NCI-H1694 treated with DMSO at 0.1 percent for 48 hours (cell line): ENCODE data around the gene HMCN2.

Experiments used
- DNase-seq: peaks from one replicate; lab custom pipeline; 2025; lab: John Stamatoyannopoulos, UW

Gene HMCN2

DNA sequence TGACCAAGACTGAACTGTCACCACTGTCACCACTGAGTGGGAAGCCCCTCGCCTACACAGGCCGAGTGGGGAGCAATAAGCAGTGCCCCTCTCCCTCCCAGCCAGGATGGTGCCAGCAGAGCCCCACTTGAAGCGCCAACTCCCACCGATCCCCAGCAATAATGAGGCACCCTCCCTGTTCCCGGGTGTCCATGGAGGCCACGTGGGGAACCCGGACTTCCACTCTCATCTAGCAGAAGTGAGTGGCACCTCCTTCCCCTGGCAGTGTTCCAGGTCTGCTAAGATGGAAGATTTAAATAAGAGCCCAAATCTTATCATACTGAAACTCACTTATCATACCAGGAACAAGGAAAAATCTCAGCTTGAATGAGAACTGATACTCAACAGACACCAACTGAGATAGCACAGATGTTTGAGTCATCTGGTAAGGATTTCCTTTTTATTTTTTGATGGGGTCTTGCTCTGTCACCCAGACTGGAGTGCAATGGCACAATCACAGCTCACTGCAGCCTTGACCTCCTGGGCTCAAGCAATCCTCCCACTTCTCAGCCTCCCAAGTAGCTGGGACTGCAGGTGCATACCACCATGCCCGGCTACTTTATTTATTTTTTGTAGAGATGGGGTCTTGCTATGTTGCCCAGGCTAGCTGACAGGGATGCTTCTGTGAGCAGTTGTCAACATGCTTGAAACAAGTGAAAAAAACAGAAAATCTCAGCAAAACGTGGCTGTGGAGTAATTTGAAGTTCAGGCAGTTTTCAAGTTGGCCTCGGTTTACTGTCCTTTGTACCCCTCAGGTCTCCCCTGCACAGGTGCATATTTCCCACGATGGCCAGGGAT is 149.6 kb downstream of the HMCN2 start:
- no peak for DNase-seq

DNA sequence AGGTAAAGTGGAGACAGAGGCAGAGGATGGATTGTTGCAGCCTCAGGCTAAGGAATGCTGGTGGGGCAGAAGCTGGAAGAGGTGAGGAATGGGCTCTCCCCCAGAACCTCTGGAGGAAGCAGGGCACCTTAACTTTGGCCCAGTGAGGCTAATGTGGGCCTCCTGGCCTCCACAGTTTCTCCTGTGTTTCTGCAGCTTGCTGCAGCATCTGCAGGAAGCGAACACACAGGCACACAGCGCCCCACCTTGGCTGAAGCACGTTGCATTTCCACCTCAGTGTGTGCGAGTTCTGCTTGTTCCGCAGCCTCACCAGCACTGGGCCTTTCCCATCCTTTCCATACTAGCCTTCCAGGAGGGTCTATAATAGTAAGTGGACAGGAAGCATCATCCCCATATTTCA is 152.0 kb downstream of the HMCN2 start:
- DNase-seq, result no peak

DNA sequence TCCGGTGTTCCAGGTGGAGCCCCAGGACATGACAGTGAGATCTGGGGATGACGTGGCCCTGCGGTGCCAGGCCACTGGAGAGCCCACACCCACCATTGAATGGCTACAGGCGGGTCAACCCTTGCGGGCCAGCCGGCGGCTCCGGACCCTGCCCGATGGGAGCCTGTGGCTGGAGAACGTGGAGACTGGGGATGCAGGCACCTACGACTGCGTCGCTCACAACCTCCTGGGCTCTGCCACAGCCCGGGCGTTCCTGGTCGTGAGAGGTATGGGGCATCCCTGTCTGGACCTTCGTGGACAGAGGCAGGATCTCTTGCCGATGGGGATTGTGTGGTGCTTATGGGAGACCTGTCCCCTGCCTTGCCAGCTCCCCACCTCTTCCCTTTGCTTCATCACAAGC is 153.2 kb downstream of the HMCN2 start:
- no peak for DNase-seq

DNA sequence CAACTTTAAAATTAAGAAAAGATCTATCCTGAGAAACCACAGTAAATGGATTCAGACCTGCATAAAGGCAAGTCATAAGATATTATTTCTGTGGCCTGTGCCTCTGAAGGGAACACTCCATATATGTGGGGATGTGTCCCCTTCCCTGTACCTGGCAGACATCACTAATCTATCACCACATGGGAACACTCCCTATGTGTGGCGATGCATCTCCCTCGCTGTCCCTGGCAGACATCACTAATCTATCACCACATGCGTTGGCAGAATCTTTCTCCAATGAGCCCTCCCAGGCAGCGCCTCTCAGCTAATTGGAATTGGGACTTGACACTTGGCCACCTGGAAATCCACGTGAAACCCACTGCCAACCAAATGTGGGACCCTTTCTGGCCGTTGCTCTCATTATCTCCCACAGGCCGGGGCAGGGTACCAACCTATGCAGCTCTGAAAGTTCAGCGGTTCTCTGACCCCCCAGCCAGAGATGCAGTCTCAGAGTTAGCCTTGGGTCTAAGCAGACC is 154.0 kb downstream of the HMCN2 start:
- no peak for DNase-seq

DNA sequence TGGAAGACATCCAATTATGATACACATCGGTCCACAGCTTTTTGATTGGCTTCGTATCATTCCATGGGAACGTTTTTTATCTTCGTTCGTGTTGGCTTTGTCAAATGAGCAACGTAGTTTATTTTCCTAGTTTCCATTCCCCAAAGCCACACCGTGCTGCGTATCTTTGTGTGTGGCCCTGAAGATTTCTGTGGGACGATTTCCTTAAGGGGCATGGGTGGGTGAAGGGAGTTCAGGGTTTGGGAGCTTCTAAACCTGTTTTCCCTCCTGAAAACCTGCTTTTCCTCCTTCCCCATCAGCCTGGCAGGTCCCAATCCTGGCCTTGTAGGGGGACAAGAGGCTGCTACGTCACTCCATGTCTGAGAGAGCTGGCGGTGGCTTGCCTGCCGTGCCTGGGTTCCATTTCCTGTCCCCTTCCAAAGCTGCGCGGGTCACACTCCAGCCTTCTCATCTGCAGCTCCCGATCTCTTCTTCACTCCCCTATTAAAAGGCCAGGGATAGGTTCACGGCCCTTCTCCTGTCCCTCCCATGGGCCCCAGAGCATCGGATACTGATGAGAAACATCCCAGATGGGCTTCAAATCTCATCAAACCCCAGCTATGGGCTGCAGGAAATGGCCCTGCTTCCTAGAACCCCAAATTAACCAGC is 155.7 kb downstream of the HMCN2 start:
- DNase-seq, result no peak

DNA sequence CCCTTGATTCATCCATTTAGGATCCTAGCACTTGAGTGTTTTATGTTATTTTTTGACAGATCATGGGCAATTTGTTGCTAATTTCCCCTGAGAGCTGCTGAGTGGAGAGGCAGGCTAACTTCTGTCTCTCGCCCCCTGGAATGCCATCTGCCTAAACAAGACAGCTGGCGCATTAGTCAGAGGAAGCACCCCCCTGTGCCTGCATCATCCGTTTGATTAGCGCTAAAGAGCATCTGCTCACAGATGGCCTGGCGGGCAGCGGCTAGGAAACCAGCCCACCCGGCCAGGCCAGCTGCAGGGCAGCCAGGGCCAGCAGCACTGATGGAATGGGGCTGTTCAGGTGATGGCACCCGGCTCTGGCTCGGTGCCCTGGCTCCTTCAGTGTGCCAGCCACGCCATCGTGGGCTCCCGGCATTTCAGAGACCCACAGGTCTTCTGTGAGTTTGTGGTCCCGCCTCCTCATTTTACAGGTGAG is 156.3 kb downstream of the HMCN2 start:
- peak; percentile 92 for DNase-seq

DNA sequence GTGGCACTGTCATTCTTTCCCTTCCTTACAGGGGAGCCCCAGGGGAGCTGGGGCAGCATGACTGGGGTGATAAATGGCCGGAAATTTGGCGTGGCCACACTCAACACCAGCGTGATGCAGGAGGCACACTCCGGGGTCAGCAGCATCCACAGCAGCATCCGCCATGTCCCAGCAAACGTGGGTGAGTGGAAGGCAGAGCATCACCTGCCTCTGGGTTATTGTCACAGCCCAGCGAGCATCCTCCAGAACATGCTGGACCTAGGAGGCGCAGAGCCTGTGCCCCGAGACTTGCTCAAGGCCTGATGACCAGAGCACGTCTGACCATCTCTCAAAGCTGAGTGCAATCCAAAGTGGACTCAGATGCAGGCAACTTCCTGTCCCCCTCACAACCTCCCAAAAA is 157.0 kb downstream of the HMCN2 start:
- DNase-seq, result no peak

DNA sequence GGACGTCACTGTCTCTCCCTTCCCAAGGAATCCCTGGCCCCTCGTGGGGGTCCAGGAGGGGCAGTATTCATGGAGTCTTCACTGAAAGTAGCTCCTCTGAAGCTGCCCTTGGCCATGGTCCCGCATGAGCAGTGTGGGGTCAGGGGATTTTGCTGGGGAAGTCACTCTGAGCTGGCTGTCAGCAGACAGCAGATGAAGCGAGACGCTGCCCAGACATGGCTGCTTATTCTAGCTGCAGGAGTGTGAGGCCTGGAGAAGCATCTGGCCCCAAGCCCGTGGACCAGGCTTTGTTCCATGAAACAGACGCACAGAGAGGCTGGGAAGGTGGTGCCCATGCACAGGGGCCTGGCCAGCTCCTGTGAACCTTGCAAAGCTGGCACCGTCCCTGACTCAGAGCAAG is 157.7 kb downstream of the HMCN2 start:
- peak; percentile 48 for DNase-seq

DNA sequence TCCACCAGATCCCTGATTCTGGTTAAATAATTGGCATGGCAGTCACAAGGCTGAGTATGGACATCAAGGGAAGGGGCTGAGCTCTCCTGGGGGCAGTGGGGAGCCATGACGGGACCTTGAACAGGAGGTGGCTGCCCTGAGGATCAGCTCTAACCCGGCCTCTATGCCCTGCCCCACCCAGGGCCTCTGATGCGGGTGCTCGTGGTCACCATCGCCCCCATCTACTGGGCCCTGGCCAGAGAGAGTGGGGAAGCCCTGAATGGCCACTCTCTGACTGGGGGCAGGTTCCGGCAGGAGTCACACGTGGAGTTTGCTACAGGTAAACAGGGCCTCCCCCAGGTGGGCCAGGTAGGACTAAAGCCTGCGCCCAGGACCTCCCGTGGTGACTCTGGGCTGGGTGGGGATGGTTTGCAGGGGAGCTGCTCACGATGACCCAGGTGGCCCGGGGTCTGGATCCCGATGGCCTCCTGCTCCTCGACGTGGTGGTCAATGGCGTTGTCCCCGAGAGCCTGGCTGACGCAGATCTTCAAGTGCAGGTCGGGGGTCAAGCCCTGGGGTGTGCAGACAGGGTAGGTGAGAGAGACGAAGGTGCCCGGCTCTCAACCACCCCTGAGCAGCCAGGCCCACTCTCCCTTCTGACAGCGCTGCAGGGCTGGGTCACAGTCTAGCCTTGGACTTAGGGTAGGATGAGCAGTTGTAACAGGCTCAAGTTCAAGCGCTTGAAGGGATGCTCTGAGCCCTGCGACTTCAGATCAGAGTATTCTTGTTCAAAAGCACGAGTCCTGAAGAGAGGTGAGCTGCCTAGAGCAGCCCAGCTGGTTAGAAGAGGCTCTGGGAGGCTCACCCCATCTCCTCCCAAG is 159.3 kb downstream of the HMCN2 start:
- no peak for DNase-seq

DNA sequence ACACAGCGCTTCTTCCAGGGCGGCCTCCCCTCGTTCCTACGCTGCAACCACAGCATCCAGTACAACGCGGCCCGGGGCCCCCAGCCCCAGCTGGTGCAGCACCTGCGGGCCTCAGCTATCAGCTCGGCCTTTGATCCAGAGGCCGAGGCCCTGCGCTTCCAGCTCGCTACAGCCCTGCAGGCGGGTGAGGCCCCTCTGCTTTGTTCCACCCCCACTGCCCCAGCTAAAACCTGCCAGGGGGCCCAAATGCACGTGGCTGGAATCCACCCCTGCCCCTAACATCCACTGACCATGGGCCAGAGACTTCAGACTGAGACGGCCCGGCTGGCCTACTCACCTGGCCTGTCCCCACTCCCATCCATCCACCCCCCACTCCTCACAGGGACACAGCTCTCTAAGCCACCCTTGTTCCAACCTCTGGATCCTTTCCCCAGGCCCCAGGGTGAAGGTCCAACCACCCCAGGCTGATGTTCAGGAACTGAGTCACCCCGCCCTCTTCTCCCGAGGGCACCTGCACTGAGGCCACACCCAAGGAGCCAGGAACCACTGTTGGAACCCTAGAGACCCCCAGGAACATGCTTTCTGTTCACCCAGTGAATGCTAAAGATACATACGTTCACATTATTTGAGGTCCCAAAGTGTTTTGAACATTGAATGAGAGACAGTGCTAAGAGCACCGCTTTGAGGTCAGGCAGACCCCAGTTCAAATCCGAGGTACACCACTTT is 160.3 kb downstream of the HMCN2 start:
- DNase-seq, result no peak

DNA sequence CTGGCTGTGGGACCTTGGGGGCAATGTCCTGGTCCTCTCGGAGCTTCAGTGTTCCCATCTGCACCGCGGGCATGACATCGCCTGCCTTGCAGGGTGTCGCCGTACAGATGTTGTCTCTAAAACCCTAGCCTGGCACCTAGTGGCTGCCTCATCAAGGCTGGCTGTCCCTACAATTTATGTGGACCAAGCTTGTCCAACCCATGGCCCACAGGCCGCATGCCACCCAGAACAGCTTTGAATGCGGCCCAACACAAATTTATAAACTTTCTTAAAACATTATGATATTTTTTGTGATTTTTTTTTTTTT is 160.9 kb downstream of the HMCN2 start:
- DNase-seq, result no peak

DNA sequence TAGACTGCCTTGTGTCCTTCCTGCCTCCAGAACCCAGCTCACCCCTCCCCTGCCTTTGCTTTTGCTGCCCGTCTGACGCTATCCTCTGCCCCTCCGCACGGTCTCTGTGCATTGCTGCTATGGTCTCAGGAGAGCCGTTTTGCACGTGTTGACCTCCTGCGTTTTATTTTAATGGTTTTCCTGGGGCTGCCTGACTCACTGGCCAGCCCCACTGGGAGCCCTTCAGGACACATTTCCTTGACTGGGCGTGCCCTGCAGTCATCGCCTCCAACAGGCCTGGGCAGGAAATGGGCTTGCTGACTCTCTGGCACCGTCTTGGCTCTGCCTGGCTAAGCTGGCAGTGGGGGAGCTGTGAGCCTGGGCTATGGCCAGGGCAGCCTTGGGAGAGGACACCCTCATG is 161.3 kb downstream of the HMCN2 start:
- no peak for DNase-seq

DNA sequence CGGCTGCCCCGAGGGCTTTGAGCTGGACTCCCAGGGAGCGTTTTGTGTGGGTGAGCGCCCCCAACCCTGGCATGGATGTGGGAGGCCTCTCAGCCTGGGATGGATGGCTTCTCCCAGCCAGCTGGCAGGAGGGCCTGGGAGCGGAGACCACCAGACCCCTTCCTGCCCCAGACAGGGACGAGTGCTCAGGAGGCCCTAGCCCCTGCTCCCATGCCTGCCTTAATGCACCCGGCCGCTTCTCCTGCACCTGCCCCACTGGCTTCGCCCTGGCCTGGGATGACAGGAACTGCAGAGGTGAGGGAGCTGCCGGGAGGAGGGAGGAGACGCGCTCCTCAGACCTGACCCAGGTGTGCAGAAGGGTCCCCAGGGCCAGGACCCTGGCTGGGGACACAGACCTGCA is 161.8 kb downstream of the HMCN2 start:
- no peak for DNase-seq

DNA sequence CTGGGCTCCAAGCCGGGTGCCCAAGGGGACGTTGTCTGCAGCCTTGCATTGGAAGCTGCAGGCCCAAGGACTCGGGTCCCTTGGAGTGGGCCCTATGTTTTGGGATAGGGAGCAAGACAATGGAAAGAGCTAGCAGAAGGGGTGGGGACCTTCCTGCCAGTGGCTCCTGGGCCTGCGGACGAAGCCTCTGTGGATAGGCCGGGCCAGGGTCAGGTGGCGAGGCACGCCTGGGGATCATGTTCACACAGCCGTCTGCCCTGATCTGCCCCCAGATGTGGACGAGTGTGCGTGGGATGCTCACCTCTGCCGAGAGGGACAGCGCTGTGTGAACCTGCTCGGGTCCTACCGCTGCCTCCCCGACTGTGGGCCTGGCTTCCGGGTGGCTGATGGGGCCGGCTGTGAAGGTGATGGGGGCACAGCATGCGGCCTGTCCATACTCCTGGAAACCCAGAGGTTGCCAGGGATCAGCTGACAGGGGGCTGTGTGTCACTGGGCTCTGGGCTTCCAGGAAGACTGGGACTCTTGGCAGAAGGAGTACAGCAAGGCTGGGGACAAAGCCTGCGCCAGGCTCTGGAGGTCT is 162.6 kb downstream of the HMCN2 start:
- DNase-seq, result no peak

DNA sequence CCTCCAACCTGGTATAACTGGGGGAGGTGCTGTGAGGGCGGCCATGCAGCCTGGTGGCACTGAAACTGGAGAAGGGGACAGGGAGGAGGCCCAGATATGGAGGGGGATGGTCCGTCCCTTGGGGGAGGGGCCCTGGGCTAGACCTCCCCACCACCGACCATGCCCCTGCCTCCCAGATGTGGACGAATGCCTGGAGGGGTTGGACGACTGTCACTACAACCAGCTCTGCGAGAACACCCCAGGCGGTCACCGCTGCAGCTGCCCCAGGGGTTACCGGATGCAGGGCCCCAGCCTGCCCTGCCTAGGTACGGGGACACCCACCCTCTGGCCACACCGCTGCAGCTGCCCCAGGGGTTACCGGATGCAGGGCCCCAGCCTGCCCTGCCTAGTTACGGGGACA is 163.8 kb downstream of the HMCN2 start:
- no peak for DNase-seq

DNA sequence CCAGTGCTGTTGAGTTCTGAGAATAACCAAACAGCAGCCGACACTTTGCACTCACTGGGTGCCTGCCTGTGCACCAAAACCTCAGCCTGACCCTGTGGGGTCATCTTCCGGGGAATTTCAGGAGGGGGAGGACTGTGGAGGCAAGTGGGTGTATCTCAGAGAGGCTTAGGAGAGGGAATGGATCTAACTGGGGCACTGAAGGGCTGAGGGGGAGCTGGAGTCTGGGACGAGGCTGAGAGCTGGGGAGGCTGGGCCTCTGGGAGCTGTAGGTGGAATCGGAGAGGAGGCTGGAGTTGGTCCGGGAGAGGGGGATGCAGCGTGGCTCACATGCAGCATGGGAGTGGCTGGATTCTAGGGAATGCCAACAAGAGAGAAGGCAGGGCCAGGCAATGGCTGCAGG is 164.3 kb downstream of the HMCN2 start:
- no peak for DNase-seq

DNA sequence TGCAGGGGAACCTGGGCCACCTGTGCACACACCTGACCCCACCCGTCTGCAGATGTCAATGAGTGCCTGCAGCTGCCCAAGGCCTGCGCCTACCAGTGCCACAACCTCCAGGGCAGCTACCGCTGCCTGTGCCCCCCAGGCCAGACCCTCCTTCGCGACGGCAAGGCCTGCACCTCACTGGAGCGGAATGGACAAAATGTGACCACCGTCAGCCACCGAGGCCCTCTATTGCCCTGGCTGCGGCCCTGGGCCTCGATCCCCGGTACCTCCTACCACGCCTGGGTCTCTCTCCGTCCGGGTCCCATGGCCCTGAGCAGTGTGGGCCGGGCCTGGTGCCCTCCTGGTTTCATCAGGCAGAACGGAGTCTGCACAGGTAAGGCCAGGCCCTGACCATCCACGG is 164.7 kb downstream of the HMCN2 start:
- DNase-seq, result no peak

DNA sequence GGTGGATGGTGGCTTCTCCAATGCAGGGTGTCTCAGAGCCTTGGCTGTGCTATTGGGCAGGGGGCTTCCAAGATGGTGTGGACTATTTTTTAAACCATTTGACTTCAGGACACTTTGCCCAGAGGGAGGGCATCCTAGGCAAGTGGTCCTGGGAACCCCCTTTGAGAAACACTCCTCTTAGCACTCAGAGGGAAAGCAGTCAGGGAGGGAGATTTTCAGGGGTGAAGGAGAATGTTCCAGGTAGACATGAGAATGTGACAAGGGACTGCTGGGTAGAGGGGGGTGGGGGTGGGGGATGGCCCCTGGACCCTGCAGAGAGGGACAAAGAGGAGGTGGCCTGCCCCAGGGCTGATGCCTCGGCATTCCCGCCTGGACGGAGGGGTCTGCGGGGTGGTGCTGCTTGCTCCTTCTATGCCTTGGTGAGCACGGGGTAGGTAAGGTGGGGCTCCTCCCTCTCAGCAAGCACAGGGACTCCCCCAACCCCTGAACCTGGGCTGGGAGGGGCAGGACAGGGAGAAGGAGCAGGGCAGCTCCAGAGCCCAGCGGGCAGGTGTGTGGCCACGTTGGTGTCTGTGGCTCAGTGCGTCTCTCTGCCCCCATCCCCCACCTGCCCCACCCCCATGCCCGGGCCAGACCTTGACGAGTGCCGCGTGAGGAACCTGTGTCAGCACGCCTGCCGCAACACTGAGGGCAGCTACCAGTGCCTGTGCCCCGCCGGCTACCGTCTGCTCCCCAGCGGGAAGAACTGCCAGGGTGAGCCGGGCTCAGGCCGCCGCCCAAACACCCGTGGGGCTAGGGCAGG is 165.4 kb downstream of the HMCN2 start:
- DNase-seq, result no peak

DNA sequence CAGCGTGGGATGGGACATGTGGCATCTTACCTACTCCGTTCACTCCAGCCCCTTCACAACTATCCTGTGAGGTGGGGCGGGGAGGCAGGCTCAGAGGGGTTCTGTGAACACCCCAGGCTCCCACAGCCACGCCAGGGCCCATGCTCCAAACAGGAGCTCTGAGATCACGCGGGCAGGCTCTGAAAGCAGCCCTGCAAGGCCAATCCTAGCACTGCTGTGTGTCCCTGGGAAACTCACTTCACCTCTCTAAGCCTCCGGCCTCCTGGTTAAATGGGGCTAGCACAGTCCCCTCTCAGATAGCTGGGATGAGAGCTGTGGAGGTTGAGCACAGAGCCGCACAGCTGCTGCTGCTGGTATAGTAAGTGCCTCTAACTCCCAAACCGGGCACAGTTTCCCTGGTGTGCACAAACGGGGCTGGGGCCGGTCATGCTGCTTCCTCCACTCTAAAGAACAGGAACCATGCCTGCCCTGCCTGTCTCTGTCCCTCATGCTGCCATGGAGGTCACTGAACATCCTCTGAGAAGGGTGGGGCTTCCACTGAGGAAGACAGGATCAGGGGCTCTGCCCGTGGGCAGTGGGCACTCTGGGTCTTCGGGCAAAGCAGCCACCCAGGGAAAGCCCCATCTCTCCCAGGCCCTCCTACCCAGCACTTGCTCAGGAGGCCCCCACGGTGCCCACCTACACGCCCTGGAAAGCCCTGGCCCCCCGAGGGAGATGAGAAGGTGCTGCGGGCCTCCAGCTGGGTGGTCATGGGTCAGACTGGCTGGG is 166.2 kb downstream of the HMCN2 start:
- DNase-seq, result no peak

DNA sequence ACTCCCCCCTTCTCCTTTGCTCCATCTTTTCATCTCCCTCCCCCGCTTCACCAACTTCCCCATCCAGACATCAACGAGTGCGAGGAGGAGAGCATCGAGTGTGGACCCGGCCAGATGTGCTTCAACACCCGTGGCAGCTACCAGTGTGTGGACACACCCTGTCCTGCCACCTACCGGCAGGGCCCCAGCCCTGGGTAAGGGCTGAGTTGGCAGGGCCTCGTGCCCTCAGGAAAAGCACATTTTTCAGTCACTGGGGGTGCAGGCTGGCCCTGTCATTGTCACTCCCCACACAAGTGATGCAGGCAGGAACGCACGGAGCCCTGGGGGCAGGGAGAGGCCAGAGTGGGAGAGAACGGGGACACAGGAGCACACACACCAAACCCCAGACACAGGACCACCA is 166.8 kb downstream of the HMCN2 start:
- DNase-seq, result no peak
